Measurements from ENCODE around the gene PALLD. TPM values are rescaled to one million over a fixed set of nuclear protein-coding genes. Genes with fewer than 3 reads are reported as not detected.

PALLD gene
- total RNA-seq, 4 donors from 2014 or later: 266 to 761 (median 441) TPM

- peaks cover 0 to 3% of the 10 kb centered on the region in 2 donors for H3K4me1 ChIP-seq
- no peak for DNase-seq
- no peaks in the 10 kb centered on the region for H3K9me3 ChIP-seq
- TF ChIP-seq POLR2A (IDR thresholded peaks at IDR 0.05) (no peak), CTCF (IDR thresholded peaks at IDR 0.05) (no peak)
- intact Hi-C loops (cut with DNase I; ENCODE audit: low total_unique reads): no loop called here
- H3K27ac ChIP-seq: no peak overlapping the region
- H3K27me3 ChIP-seq: no peaks in the 10 kb centered on the region
- H3K4me3 ChIP-seq: no peak overlapping the region
- peaks cover 0 to 3% of the 10 kb centered on the region in 2 donors for H3K36me3 ChIP-seq
Observed at GRCh38 chr4:168708108-168708507, 211.3 kb downstream of the PALLD start.

GRCh38 chr4:168710353-168710946 lies 213.6 kb downstream of the PALLD start:
- H3K9me3 ChIP-seq: no peaks in the 10 kb centered on the region
- no peaks in the 10 kb centered on the region for H3K36me3 ChIP-seq
- H3K4me1 ChIP-seq: peaks cover 0 to 3% of the 10 kb centered on the region in 2 donors
- H3K27me3 ChIP-seq: no peaks in the 10 kb centered on the region
- no peak overlapping the region for H3K4me3 ChIP-seq
- intact Hi-C loops (cut with DNase I; ENCODE audit: low total_unique reads): loop anchor here (10.0 kb wide), 2 partner anchors 54 to 104 kb away; no protein-coding TSS in a partner anchor
- peak; percentile 49 to 64 for DNase-seq
- H3K27ac ChIP-seq: peak overlapping the region; percentile 74 to 76
- TF ChIP-seq CTCF (IDR thresholded peaks at IDR 0.05): peak; percentile 59 to 82 (median 70)
- no peak for TF ChIP-seq POLR2A (IDR thresholded peaks at IDR 0.05)

GRCh38 chr4:168711197-168712140 lies 214.6 kb downstream of the PALLD start:
- peak overlapping the region; percentile 74 to 76 for H3K27ac ChIP-seq
- no peaks in the 10 kb centered on the region for H3K36me3 ChIP-seq
- peaks cover 0 to 3% of the 10 kb centered on the region in 2 donors for H3K4me1 ChIP-seq
- peak; percentile 46 to 71 for DNase-seq
- H3K4me3 ChIP-seq: no peak overlapping the region
- TF ChIP-seq CTCF (IDR thresholded peaks at IDR 0.05) (no peak), POLR2A (IDR thresholded peaks at IDR 0.05) (no peak)
- intact Hi-C loops (cut with DNase I; ENCODE audit: low total_unique reads): loop anchor here (10.0 kb wide), 2 partner anchors 53 to 103 kb away; no protein-coding TSS in a partner anchor
- H3K27me3 ChIP-seq: no peaks in the 10 kb centered on the region
- H3K9me3 ChIP-seq: no peaks in the 10 kb centered on the region

GRCh38 chr4:168712316-168712890 lies 215.6 kb downstream of the PALLD start:
- H3K36me3 ChIP-seq: no peaks in the 10 kb centered on the region
- peak overlapping the region; percentile 74 to 76 for H3K27ac ChIP-seq

More at GRCh38 chr4:168712316-168712890, 215.6 kb downstream of the PALLD start:
- no peak overlapping the region for H3K4me3 ChIP-seq
- TF ChIP-seq POLR2A (IDR thresholded peaks at IDR 0.05): no peak
- no peak for TF ChIP-seq CTCF (IDR thresholded peaks at IDR 0.05)
- intact Hi-C loops (cut with DNase I; ENCODE audit: low total_unique reads): loop anchor here (10.0 kb wide), 2 partner anchors 52 to 102 kb away; no protein-coding TSS in a partner anchor
- no peaks in the 10 kb centered on the region for H3K9me3 ChIP-seq
- no peak for DNase-seq
- no peaks in the 10 kb centered on the region for H3K27me3 ChIP-seq
- peaks cover 4 to 8% of the 10 kb centered on the region in 2 donors for H3K4me1 ChIP-seq
